ENCODE measurements around the gene NAXD. TPM values are rescaled to one million over a fixed set of nuclear protein-coding genes. Genes with fewer than 3 reads are reported as not detected.
"Not testable (repeated sequence)": the region's sequence is repeated elsewhere in the genome, so short reads cannot be mapped to it uniquely, and the experiment has no call there.

NAXD gene
- total RNA-seq, 1 donor from 2014 or later = 27.4 TPM

DNA sequence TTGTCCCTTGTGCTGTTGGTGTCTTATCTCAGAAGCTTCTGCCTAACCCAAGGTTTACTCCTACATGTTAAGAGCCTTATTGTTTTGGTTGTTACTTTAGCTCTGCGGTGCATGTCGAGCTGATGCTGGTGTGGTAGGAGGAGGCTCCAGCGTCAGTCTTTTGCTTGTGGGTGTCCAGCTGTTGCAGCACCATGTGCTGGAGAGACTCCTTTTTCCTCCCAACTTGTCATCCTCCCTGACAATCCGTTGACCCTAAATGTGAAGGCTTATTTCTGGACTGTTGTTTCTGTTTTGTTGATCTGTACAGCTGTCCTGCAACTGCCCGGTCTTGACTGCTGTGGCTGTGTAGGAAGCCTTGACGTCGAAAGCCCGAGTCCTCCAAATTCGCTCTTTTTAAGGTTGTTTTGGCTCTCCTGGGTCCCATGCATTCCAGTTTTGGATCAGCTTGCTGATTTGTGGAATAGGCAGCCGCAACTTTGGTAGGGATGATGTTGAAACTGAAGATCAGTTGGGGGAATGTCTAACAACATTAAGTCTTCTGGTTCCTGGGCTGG is 15.3 kb downstream of the NAXD start:
- intact Hi-C loops (cut with DNase I) = no loop called here
- Histone ChIP-seq H3K4me3 (no peak overlapping the region), H3K36me3 (peaks cover 70% of the 10 kb centered on the region), H3K27me3 (ENCODE audit: low read depth) (no peaks in the 10 kb centered on the region), H3K27ac (no peak overlapping the region), H3K4me1 (no peaks in the 10 kb centered on the region), H3K9me3 (no peaks in the 10 kb centered on the region)
- DNase-seq = no peak
- no peak for ATAC-seq
- TF ChIP-seq, protein P1, sequence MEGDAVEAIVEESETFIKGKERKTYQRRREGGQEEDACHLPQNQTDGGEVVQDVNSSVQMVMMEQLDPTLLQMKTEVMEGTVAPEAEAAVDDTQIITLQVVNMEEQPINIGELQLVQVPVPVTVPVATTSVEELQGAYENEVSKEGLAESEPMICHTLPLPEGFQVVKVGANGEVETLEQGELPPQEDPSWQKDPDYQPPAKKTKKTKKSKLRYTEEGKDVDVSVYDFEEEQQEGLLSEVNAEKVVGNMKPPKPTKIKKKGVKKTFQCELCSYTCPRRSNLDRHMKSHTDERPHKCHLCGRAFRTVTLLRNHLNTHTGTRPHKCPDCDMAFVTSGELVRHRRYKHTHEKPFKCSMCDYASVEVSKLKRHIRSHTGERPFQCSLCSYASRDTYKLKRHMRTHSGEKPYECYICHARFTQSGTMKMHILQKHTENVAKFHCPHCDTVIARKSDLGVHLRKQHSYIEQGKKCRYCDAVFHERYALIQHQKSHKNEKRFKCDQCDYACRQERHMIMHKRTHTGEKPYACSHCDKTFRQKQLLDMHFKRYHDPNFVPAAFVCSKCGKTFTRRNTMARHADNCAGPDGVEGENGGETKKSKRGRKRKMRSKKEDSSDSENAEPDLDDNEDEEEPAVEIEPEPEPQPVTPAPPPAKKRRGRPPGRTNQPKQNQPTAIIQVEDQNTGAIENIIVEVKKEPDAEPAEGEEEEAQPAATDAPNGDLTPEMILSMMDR (IDR thresholded peaks at IDR 0.05) = no peak

DNA sequence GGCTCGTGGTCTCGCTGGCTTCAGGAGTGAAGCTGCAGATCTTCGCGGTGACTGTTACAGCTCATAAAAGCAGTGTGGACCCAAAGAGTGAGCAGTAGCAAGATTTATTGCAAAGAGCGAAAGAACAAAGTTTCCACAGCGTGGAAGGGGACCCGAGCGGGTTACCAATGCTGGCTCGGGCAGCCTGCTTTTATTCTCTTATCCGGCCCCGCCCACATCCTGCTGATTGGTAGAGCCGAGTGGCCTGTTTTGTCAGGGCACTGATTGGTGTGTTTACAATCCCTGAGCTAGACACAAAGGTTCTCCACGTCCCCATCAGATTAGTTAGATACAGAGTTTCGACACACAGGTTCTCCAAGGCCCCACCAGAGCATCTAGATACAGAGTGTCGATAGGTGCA is 16.9 kb downstream of the NAXD start:
- H3K27ac ChIP-seq; intact Hi-C loops (cut with DNase I); H3K4me1 ChIP-seq; H3K27me3 ChIP-seq (ENCODE audit: low read depth); H3K4me3 ChIP-seq; H3K9me3 ChIP-seq; ATAC-seq: not testable (repeated sequence)
- peaks cover 78% of the 10 kb centered on the region for H3K36me3 ChIP-seq
- peak; percentile 25 for DNase-seq

DNA sequence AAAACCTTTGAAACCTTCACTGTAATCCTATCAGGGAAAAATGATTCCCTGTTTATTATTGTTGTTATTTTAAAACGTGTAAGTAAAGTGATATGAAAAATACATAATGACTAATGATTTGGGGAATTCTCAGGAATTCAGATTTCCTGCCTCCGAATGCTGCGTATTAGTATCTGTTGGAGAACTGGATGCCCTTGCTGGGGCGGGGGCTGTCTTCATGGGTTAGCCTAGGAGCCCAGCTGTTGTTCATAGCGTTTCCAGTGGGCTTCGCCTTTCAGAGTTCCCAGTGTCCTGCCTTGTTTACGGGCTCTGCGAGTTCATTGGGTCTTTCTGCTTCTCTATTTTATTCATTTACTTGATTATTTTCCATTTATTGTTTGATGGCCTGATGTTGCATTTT is 18.4 kb downstream of the NAXD start:
- Histone ChIP-seq H3K9me3 (no peaks in the 10 kb centered on the region), H3K27ac (no peak overlapping the region), H3K4me3 (no peak overlapping the region), H3K27me3 (ENCODE audit: low read depth) (no peaks in the 10 kb centered on the region), H3K36me3 (peaks cover 78% of the 10 kb centered on the region), H3K4me1 (no peaks in the 10 kb centered on the region)
- intact Hi-C loops (cut with DNase I) = no loop called here
- ATAC-seq (no peak), DNase-seq (no peak)
- TF ChIP-seq, protein P1 (IDR thresholded peaks at IDR 0.05) = no peak

DNA sequence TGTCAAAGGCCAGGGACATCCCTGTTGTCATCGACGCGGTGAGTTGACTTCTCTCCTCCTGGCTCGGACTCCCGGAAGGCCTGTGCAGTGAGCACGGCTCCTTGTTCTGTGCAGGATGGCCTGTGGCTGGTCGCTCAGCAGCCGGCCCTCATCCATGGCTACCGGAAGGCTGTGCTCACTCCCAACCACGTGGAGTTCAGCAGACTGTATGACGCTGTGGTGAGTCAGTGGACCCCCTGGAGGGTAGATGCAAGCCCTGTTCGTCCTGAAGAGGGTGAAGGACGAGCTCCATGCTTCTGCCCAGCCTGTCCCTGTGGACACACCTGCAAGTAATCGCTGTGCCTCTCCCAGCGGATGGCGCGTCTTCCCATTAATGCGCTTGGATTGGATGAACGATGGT is 19.2 kb downstream of the NAXD start:
- Histone ChIP-seq H3K4me3 (no peak overlapping the region), H3K27ac (no peak overlapping the region), H3K9me3 (no peaks in the 10 kb centered on the region), H3K27me3 (ENCODE audit: low read depth) (no peaks in the 10 kb centered on the region), H3K4me1 (no peaks in the 10 kb centered on the region), H3K36me3 (peaks cover 78% of the 10 kb centered on the region)
- DNase-seq (peak; percentile 20), ATAC-seq (no peak)
- intact Hi-C loops (cut with DNase I) = no loop called here
- TF ChIP-seq, protein P1 (IDR thresholded peaks at IDR 0.05) = no peak

DNA sequence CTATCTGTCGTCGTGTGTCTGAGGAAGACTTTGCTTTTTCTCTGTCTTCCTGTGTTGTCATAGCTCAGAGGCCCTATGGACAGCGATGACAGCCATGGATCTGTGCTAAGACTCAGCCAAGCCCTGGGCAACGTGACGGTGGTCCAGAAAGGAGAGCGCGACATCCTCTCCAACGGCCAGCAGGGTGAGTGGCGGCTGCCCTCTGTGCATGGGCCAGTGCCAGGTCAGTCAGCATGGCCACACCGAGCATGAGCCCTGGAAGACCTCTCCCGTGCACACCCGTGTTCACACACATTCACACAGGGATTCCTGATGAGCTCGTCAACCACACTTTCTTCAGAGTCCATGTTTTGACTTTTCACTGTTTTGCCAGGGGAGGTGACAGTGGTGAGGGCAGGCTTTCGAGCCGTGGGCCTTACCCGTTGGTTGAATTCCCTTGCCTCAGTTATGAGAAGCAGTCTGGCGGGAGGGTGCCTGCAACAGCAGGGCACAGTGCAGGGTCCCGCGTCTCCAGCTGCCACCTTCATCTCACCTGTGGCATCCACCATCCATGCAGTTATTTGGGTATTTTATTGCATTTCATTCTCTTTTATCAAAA is 20.2 kb downstream of the NAXD start:
- intact Hi-C loops (cut with DNase I) = no loop called here
- ATAC-seq = no peak
- DNase-seq = peak; percentile 33
- H3K27ac ChIP-seq = no peak overlapping the region
- H3K36me3 ChIP-seq = peaks cover 83% of the 10 kb centered on the region
- no peaks in the 10 kb centered on the region for H3K4me1 ChIP-seq
- H3K9me3 ChIP-seq = no peaks in the 10 kb centered on the region
- H3K27me3 ChIP-seq (ENCODE audit: low read depth) = no peaks in the 10 kb centered on the region
- TF ChIP-seq, protein P1 (IDR thresholded peaks at IDR 0.05) = no peak
- no peak overlapping the region for H3K4me3 ChIP-seq

DNA sequence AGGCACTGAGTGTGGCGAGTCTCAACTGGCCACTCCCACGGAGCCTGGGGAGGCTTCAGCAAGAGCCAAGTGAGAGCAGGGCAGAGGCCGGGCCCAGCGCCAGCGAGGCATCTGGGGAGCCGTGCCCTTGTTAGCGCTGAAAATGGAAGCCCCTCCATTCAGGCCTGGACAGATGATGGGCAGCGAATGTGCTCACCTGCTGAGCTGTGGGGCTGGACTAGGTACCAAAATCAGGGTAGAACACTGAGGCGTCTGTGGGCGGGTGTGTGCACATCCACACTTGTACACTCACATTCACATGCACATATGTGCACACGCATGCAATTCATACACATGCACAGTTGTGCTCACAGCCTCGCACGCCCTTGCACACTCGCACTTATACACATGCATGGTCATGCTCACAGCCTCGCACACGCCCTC is 20.7 kb downstream of the NAXD start:
- no peaks in the 10 kb centered on the region for H3K9me3 ChIP-seq
- peaks cover 83% of the 10 kb centered on the region for H3K36me3 ChIP-seq
- H3K4me3 ChIP-seq = no peak overlapping the region
- H3K27ac ChIP-seq = no peak overlapping the region
- ATAC-seq (no peak), DNase-seq (peak; percentile 28)
- H3K27me3 ChIP-seq (ENCODE audit: low read depth) = no peaks in the 10 kb centered on the region
- H3K4me1 ChIP-seq = no peaks in the 10 kb centered on the region
- intact Hi-C loops (cut with DNase I) = no loop called here
- TF ChIP-seq, protein P1 (IDR thresholded peaks at IDR 0.05) = no peak
